PFSK-1 (cell line): ENCODE measurements around the gene FOXO6.

ENCODE experiments used
- POLR2AphosphoS5 ChIP-seq: IDR thresholded peaks from 2 replicates; pipeline ENCODE4 v1.6.1; 2012; ENCODE audit warnings: low read depth, mild to moderate bottlenecking, control low read depth, low read length, moderate library complexity
- TAF1 ChIP-seq: IDR thresholded peaks from 2 replicates; pipeline ENCODE4 v1.6.1; 2012; ENCODE audit warnings: low read length, control low read depth, borderline replicate concordance; ENCODE audit not compliant: insufficient read depth

DNA sequence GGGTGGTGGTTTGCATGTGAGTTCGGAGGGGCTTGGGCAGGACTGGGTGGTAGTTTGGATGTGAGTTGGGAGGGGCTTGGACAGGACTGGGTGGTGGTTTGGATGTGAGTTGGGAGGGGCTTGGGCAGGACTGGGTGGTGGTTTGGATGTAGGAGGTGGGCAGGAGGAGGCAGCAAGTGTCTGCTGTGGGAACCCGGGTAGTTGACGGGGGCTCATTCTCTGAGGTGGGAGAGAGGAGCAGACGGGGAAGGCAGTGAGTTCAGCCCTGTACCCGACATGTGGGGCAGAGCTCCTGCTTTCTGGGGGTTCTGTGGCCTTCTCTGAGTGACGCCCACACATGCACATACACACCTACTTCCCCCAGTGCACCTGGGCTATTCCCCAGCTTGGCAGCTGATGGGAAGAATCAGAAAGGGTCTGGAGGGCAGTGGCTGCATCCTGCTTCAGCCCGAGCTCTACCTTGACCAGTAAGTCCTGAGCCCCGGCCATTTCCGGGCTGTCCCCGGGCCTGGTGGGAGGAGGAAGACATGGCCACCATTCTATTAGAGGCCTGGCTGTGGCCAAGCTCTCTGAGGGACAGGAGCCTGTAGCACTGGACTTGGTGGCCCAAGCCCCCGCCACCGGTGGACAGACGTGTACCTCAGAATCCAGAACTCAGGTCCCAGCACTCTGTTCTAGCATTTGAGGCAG is 65.1 kb downstream of the FOXO6 start:
- TF ChIP-seq POLR2AphosphoS5 (no peak), TAF1 (no peak)
